GM19397 (cell line): ENCODE data around the gene VKORC1.

Source experiments
- ATAC-seq: cut with Tn5 transposase; IDR thresholded peaks from one replicate; pipeline ENCODE4 v1.9.1; 2021; ENCODE audit warnings: mild to moderate bottlenecking, moderate library complexity; ENCODE audit not compliant: unreplicated experiment

Gene VKORC1

DNA sequence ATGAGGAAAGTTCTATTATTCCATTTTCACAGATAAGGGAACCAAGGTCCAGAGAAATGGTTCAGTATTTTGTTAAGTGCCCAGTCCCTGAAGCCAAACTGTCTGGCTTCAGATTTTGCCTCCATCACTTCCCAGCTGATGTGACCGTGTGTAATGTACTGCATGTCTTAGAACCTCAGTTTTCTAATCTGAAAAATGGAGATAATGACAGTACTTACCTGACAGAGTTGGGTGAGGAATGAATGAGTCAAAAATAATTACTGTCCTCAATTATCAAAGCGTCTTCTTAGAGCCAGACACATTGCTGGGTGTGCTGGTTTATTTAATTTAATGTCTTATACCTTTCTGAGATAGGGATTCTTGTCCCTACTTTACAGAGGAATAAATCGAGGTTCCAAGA, 27.3 kb downstream of the VKORC1 start:
- ATAC-seq: no peak

DNA sequence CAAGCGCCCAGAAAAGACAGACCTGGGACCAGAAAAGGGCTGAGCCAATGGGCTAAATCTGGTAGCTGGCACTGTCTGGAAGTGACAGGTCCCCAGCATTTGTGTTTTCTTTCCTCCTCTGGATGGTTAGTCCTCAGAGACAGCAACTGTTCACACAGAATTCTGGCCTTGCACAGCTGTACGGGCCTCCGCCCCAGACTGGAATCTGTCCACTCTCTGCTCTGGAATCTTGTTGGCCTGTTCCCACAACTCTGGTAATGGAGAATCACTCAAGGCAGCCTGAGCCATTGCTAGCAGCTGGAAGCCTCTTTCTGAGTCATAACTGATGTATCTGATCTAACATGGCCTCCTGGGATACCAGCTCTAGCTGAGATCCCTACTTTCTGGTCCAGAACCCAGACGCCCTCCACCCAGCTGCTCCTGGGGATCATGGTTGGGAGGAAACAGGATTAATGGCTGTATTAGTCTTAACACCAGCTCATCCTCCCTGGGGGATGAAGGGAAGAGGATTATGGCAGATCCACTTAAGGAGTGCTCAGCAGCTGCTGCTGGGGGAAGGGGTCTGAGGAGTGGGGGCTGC, 29.6 kb downstream of the VKORC1 start:
- ATAC-seq: no peak

DNA sequence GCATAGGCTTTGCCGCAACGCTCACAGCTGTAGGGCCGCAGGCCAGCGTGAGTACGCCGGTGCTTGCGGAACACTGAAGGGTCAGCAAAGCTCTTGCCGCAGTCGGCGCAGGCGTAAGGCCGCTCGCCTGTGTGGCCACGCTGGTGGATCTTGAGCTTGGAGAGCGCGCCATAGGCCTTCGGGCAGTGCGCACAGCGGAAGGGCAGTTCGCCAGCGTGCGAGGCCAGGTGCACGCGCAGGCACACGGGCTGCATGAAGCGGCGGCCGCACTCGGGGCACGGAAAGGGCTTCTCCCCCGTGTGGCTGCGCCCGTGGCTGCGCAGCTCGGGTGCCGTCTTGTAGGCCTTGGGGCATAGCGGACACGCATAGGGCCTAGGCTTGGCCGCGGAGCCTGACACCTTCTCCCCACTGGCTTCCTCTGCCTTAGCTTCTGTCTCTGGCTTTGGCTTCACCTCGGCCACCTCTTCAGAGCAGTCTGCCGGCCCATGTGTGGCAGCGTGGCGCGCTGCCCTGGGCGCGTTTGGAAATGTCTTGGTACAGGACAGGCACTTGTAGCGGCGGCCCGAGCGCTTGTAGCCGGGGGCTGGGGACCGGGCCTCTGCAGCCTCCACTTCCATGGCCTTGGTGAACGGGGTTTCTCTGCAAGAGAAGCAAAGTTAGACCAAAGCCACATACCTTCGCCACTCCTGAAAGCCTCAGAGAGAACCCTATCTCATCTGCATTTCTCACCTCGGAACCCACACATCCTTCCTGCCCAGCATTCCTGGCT, 30.6 kb downstream of the VKORC1 start:
- no peak for ATAC-seq

DNA sequence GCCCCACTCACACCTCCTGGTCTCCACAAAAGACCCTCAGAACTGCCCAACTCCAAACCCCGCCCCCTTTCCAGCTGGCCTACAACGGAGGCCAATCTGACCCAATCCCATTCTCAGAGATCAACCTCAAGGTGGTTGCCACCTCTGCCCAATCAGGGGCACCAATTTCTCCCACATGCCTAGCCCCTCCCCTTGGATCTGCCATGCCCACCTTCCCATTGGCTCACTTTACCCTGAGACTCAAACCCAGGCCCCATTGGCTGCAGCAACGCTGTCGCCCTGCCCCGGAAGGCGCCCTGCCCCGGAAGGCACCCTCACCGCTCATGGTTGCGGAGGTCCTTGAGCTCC, 31.1 kb downstream of the VKORC1 start:
- ATAC-seq: no peak

DNA sequence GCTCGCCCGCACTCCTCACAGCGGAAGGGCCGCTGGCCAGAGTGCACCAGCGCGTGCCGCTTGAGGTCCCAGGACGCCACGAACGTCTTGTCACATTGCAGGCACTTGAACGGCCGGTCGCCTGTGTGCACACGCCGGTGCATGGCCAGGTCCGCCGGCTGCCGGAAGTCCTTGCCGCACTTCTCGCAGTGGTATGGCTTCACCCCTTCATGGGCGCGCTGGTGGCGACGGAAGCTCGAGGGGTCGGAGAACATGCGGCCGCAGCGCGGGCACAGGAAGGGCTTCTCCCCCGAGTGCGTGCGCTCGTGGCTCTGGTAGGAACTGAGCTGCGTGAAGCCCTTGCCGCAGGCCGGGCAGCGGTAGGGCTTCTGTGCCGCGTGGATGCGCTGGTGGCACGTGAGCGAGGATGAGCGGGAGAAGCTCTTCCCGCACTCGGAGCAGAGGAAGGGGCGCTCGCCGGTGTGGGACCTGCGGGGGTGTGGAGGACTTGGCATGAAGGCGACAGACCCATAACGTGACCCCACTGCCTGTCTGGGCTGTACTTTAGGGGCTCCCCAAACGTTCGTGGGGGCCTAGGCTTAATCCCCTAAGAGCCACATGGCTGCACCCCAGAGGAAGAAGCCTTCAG, 32.7 kb downstream of the VKORC1 start:
- no peak for ATAC-seq

DNA sequence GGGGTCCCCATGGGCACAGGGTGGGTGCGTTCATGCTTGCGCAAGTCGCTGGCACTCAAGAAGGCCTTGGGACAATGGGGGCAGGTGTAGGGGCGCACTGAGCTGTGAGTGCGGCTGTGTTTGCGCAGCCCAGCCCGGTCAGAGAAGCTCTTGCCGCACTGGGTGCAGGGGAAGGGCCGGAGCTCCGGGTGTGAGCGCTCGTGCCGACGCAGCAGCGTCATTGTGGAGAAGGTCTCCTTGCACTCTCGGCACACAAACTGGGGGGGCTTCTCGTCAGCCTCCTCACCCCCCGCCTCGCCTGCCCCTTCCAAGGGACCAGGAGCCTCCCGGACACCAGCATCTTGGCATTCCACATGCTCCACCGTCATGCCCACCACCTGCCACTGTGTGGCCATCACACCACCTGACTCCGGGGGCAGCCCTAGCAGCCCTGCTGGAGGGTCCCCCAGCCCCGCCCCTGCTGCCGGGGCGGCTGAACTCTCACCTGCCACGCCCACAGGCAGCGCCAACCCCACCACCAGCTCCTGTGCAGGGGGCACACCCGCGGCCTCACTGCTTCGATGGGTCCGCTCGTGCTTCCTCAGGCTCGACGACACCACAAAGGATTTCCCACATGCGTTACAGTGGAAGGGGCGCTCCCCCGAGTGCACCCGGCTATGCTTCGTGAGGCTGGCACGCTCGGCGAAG, 33.3 kb downstream of the VKORC1 start:
- no peak for ATAC-seq

DNA sequence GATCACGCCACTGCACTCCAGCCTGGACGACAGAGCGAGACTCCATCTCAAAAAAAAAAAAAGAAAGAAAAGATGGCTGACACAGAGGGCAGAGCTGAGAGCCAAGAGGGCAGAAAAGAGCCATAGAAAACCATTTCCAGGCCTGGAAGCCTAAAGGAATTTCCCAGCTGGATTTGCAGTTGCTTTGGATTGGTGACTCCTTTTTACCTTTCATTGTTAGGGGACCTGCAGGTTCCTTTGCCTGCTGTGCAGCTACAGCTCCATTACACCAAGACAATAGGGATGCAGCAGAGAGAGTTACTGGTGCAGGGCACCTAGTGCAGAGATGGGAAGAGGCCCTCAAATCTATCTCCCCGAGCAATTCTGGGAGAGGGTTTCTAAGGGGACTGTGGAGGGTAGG, 39.0 kb downstream of the VKORC1 start:
- no peak for ATAC-seq

DNA sequence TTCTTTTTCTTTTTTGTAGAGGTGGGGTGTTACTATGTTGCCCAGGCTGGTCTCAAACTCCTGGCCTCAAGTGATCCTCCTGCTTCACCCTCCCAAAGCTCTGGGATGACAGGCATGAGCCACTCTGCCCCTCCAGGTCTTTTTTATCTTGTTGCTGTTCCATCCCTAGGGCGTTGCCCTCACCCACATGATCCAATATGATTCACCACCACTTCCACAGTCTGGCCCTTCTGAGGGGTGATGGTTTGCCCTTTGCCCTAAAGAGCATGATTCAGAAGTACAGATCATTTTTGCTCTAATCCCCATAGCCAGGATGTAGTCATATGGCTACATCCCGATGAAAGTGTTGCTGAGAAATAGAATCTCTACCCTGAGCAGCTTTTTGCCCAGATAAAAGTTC, 42.5 kb downstream of the VKORC1 start:
- no peak for ATAC-seq

DNA sequence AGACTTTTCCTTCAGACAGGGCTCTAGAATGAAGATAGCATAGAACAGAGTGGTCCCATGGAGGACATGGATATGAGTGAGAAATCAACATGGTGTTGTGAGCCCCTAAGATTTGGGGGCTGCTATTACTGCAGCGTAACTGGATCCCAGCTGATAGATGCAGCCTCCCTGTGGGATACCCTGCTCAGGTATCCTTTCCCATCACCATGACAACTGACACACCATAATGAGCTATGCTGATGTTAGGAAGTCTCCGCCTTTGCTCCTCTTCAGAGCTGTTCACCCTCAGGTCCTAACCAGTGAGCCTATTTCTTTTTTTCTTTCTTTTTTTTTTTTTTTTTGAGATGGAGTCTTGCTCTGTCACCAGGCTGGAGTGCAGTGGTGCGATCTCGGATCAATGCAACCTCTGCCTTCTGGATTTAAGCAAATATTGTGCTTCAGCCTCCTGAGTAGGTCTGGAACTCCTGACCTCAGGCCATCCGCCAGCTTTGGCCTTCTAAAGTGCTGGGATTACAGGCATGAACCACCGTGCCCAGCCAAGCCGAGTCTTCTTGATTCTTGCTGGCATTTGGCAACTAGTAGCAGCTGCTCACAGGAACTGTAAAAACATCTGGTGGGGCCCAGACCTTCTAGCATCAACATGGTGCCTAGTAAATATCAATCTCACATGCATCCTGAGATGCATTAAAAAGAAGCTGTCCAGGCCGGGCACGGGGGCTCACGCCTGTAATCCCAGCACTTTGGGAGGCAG, 44.1 kb downstream of the VKORC1 start:
- ATAC-seq: no peak

DNA sequence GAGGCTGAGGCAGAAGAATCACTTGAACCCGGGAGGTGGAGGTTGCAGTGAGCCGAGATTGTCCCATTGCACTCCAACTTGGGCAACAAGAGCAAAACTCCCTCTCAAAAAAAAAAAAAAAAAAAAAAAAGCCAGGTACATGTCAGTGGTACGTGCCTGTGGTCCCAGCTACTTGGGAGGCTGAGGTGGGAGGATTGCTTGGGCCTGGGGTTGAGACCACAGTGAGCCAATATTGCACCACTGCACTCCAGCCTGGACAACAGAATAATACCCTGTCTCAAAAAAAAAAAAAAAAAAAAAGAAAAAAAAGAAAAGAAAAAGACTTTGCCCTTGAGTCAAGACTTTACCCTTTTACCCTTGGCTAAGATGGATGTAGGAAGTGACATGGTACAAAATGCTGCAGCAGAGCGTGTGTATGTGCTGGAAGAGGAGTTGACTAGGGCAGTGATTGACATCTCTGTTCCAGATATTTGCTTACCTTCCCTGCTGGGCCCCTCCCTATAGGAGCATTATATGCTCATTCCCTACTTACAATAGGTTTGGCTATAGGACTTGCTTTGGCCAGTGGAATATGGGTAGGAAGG, 50.6 kb downstream of the VKORC1 start:
- no peak for ATAC-seq

DNA sequence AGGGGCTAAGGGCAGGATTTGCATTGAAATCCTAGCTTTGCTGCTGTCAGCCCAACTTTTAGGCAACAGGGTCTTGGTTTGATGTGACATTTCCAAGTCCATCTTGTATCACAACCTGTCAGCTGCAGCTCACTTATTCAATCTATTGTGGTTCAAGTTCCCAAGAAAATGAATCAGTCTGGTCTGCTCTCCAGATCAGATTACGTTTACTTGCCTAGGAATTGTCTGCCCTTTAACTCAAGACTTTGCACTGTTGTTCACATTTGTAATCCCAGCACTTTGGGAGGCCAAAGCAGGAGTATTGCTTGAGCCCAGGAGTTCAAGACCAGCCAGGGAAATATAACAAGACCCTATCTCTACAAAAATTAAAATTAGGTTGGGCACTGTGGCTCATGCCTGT, 51.2 kb downstream of the VKORC1 start:
- no peak for ATAC-seq

DNA sequence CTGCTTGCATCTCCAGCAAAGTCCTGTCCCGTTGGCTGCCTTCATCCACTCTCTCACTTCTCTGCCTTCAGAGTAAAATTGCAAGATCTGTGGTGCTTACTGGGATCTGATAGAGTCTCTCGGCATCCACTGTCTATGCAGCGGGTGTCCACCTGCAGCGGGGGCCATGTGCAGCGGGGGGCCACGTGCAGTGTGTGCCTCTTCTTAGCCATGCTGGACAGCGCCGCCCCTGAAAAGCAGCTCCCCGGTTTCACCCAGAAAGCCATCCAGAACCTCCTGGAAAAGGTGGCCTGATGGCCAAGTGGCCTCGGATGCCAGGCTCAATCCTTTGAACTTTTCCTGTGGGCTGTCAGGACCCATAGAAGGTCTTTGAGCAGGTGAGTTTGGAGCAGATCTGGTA, 51.7 kb downstream of the VKORC1 start:
- ATAC-seq: no peak
